Fibroblast of pulmonary artery (primary cell): Measurements from ENCODE around the gene RUBCNL.

ENCODE experiments used
- DNase-seq: peaks from one replicate; pipeline ENCODE4 v3.0.0-alpha.2; 2010; ENCODE audit warnings: low read depth
- H3K4me3 ChIP-seq: replicated peaks from 2 replicates; pipeline ENCODE4 v1.5.1; 2011; ENCODE audit warnings: low read depth, mild to moderate bottlenecking, control low read depth, low read length, moderate library complexity
- CTCF ChIP-seq: IDR thresholded peaks from 2 replicates; pipeline ENCODE4 v1.5.1; 2011; ENCODE audit warnings: mild to moderate bottlenecking, control low read depth, low read length, inconsistent platforms; ENCODE audit errors: missing control alignments

The RUBCNL gene

DNA sequence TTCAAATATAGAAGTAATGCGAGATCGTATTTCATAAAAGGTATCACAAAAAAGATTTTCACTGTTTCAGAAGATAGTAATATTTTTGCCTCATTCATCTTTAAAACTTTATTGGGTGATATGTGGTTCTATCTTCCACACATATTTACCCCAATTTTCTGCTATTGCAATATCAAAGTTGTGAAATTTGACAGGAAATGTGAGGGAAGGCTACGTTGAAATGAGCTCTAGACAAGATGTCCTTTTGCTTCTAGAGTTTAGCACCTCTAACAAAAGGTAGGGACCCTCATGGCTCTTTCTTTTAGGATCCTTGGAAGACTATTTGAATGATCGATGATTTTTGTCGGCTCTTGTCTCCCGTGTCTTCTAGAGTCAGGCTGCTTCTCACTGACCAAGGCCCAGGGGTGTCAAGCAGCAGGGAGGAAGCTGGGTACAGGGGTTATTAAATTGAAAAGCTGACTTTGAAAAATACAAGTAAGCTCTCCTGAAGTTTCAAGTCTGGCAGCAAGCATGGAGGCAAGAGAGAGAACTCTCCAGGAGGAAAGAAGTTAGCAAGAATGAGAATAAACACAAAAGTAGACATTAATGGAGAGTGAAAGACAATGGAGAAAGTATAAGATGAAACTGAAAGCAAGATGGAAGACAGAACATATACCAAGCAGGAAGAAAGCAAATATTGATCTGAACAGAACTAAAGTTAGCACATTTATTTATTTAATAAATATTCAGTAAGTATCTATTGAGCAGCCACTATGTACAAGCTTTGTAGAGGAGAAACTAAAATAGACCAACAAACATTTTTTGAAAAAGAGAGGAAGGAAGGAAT is 73.4 kb downstream of the RUBCNL start:
- DNase-seq = no peak
- TF ChIP-seq CTCF = no peak
- no peak overlapping the region for H3K4me3 ChIP-seq

- no peak for TF ChIP-seq CTCF
- DNase-seq = no peak
- H3K4me3 ChIP-seq = no peak overlapping the region
Measured at GRCh38 chr13:46313024-46313423, 74.0 kb downstream of the RUBCNL start.

DNA sequence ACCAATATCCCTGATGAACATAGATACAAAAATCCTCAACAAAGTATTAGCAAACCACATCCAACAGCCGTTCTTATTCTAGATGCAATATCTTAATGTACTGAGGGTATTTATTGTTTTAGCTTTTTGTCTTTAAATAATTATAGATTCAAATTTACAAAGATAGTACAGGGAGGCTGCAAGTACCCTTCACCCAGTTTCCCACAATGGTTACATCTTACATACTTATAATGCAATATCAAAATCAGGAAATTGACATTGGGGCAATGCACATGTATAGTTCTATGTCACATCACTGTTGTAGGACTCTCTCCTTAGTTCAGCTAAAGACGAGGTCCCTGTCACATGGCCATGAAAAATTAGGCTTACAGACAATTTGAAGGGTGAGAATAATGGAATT is 75.8 kb downstream of the RUBCNL start:
- TF ChIP-seq CTCF = no peak
- no peak for DNase-seq
- no peak overlapping the region for H3K4me3 ChIP-seq

DNA sequence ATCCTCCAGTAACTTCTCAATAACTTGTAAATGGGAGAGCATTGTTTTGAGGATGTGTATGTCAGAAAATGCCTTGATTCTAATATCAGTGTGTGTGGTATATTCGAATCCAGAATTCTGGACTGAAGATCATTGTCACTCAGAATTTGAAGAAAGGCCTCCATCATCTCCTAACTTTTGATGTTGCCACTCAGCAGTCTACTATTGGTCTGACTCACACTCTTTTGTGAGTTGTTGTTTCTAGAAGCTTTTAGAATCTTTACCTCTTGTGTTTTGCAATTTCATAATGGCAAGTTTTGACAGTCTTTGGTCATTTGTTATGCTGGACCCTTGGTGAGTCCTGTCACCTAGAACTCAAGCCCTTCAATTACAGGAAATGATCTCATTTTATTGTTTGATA is 77.0 kb downstream of the RUBCNL start:
- no peak overlapping the region for H3K4me3 ChIP-seq
- TF ChIP-seq CTCF = no peak
- no peak for DNase-seq

DNA sequence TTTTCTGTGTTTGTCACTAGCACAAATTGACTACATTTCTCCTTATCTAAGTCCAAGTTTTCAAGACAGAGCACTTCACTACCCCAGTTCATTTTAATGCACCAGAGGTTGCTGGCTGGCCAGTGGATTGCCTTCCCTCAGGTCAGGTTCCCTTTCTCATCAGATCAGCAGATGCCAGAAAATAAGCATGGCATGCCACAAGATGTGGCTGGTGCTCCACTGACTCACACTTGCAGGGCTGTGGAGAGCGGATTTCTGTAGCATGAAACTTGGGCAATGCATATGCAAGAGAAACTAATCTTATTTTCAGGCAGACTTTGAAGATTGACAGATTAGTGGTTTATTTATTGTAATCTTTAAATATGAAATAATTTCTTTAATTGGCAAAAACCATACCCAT is 79.5 kb downstream of the RUBCNL start:
- TF ChIP-seq CTCF = no peak
- DNase-seq = peak; percentile 10
- no peak overlapping the region for H3K4me3 ChIP-seq

DNA sequence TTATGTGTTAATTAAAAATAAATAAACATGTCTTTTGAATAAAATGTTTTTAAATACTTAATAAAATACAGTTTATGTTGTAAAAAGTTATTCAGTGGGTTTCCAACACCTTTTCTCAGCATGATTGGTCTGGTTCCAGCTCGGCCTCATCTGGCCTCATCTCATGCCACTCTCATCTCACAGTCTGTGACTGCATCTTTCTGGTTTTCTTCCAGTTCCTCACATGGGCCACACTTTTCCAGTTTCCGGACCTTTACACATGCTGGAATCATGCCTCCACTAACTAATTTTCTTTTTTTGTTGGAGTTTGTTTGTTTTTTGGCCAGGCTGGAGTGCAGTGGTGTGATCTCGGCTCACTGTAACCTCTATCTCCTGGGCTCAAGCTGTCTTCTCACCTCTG is 82.5 kb downstream of the RUBCNL start:
- no peak for TF ChIP-seq CTCF
- DNase-seq = no peak
- H3K4me3 ChIP-seq = no peak overlapping the region
